ENCODE data around the gene FBXL15.

Gene FBXL15

DNA sequence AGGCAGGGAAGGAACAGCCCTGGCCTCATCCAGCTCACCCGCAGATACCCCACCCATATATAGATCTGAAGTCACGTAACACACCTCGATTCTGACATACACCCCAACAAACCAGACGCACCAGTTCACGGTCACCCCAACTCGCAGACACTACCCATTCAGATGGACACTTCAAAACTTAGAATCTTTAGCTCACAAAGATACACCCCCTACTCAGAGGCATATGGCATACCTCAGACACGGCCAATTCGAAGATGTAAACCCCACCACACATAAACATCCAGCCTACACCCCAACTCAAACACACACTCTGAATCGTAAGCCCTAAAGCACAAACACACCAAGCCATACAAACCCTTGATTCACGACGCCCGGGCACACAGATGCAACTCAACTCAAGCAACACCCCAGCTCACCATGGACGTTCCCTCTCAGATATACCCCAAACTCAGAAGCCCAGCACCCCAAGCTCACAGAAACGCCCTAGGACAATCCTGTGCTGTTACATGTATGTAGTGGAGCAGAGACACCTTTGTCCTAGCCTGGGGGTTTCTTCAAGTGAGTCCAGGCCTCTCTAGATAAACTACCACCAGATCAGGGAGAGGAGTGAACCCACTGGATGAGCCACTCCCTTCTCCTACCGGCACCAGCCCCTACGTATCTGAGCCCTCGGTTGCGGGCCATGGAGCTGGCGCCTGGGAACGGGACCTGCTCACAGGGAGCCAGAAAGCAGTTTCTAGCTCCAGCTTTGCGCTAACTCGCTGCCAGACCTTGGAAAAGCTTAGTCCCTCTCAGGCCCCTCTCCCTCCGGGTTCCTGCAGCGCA is 10.8 kb upstream of the FBXL15 start:
- no peak for FAIRE-seq

DNA sequence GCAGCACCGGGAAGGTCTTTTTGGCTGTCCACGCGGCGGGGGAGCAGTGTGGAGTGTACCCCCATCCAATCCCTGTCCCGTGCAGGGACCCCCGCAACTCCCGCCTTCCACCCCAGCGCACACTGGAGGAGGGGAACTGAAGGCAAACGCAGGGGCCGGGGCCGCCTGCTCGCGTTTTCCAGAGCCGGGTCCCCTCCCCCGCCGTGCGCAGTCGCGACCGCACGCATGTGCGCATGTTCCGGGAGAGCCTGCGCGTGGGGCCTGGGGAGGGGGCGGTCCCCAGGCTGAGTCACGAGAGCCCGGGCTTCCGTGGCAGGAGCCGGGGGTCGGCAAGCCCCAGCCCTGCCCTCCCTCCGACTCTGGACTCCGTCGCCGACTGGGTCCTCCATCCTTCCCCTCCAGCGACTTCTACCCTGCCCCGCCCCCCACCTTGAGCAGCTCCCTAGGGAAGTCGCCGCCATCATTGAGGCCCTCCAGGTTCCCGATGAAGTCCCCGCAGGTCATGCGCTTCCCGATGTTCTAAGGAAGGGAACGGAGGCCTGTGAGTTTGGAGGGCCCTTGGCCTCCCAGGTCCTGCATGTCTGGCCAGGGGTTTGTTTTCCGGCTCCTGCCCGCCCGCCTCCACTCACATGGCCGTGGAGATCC is 10.1 kb upstream of the FBXL15 start:
- FAIRE-seq (no peak), DNase-seq (ENCODE audit: extremely low spot score, insufficient read length, low read depth) (no peak)

More for the DNA sequence above, 10.8 kb upstream of the FBXL15 start:
- no peak for DNase-seq (ENCODE audit: extremely low spot score, insufficient read length, low read depth)

- DNase-seq (ENCODE audit: extremely low spot score, insufficient read length, low read depth) (no peak), FAIRE-seq (no peak)
Measured at GRCh38 chr10:102411341-102412255, 9.0 kb upstream of the FBXL15 start.

- FAIRE-seq (no peak), DNase-seq (ENCODE audit: extremely low spot score, insufficient read length, low read depth) (no peak)
Measured at GRCh38 chr10:102412293-102412692, 8.3 kb upstream of the FBXL15 start.

- DNase-seq (ENCODE audit: extremely low spot score, insufficient read length, low read depth) (peak; percentile 53), FAIRE-seq (peak; percentile 64)
Measured at GRCh38 chr10:102413053-102413705, 7.5 kb upstream of the FBXL15 start.

- FAIRE-seq, result no peak
- DNase-seq (ENCODE audit: extremely low spot score, insufficient read length, low read depth), result no peak
Measured at GRCh38 chr10:102413806-102414561, 6.7 kb upstream of the FBXL15 start.

GRCh38 chr10:102414749-102415148 is 5.9 kb upstream of the FBXL15 start:
- no peak for DNase-seq (ENCODE audit: extremely low spot score, insufficient read length, low read depth)
- no peak for FAIRE-seq

GRCh38 chr10:102416283-102416682 is 4.4 kb upstream of the FBXL15 start:
- DNase-seq (ENCODE audit: extremely low spot score, insufficient read length, low read depth) (no peak), FAIRE-seq (no peak)

GRCh38 chr10:102416695-102417094 is 3.9 kb upstream of the FBXL15 start:
- DNase-seq (ENCODE audit: extremely low spot score, insufficient read length, low read depth) (no peak), FAIRE-seq (no peak)

- FAIRE-seq (no peak), DNase-seq (ENCODE audit: extremely low spot score, insufficient read length, low read depth) (no peak)
Measured at GRCh38 chr10:102418622-102419268, 1.9 kb upstream of the FBXL15 start, which contains the start of gene PSD. Gene PSD (minus strand): TSS chr10:102418785. CDS start chr10:102417038, 1,747 bp downstream.

GRCh38 chr10:102419269-102420180 is 1.1 kb upstream of the FBXL15 start:
- FAIRE-seq, result peak; percentile 5
- no peak for DNase-seq (ENCODE audit: extremely low spot score, insufficient read length, low read depth)

DNA sequence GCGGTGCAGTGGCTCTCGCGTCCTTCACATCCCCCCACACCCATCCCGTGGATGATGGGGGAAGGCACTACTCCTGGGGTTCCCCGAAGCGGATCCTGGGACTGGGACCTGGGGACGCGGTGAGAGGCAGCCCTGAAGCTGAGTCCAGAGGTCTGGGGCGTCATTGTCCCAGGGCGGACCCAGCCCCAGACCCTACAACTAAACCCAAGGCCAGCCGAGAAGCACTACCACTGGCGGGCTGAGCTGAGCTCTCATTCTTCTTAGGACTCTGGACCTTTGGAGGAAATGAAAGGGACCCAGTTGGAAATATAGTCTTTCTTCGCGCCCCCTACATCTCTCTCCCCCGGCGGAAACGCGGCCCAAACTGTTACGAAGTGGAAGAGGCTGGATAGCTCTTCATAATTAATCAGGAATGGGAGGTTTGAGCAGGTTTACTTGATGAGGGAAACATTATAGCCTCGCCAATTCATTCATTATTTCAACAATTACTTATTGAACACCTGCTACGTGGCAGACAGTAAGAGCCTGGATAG is 389 bp upstream of the FBXL15 start:
- DNase-seq (ENCODE audit: extremely low spot score, insufficient read length, low read depth) (no peak), FAIRE-seq (no peak)

DNA sequence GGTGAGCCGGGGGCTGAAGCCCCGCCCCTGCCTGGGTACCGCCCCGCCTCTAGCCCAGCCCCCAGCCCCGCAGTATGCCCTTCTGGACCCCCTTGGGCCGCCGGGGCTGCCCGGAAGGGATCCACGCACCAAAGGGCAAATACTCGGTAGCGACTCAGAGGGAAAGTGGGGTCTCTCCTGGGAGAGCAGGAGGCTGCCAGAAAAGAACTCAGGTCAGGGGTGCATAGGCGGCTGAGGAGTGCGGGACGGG is 796 bp downstream of the FBXL15 start:
- FAIRE-seq, result no peak
- no peak for DNase-seq (ENCODE audit: extremely low spot score, insufficient read length, low read depth)

DNA sequence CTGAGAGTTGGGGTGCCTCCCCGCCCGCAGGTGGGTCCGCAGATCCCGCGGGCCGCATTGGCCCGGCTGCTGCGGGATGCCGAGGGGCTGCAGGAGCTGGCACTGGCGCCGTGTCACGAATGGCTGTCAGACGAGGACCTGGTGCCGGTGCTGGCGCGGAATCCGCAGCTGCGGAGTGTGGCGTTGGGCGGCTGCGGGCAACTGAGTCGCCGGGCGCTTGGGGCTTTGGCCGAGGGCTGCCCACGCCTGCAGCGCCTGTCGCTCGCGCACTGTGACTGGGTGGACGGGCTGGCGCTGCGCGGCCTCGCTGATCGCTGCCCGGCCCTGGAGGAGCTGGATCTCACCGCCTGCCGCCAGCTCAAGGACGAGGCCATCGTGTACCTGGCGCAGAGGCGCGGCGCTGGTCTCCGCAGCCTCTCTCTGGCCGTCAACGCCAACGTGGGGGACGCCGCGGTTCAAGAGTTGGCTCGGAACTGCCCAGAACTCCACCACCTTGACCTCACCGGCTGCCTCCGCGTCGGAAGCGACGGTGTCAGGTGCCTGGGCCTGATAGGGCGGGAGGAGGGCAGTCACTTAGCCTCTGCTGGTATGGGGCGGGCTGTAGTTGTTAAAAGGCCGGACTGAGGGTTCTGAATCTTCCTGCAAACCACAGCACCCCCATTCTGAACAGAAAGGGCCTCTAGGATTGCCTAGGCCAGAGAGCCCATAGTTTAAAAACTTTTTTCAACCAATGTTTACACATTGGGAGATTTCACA is 1.3 kb downstream of the FBXL15 start:
- FAIRE-seq (no peak), DNase-seq (ENCODE audit: extremely low spot score, insufficient read length, low read depth) (no peak)

GRCh38 chr10:102422545-102423129 is 2.0 kb downstream of the FBXL15 start:
- peak; percentile 84 for FAIRE-seq
- DNase-seq (ENCODE audit: extremely low spot score, insufficient read length, low read depth), result no peak

- DNase-seq (ENCODE audit: extremely low spot score, insufficient read length, low read depth) (no peak), FAIRE-seq (no peak)
Measured at GRCh38 chr10:102423372-102423968, 2.8 kb downstream of the FBXL15 start.

Data from GM18507 (cell line).